A673 (cell line): Measurements from ENCODE around the gene NUTM2G. TPM values are rescaled to one million over a fixed set of nuclear protein-coding genes. Genes with fewer than 3 reads are reported as not detected.
"Not testable (repeated sequence)": the region's sequence is repeated elsewhere in the genome, so short reads cannot be mapped to it uniquely, and the experiment has no call there.

Experiments
- Bru-seq: library from RNA; stranded (reverse); fragments of 400-500 nt; gene quantifications from one replicate; lab custom pipeline; 2021; lab: Mats Ljungman, UMichigan
- BruChase-seq, 2 experiments: library from RNA; stranded (reverse); fragments of 400-500 nt; gene quantifications; one replicate each; lab custom pipeline; 2021; lab: Mats Ljungman, UMichigan
- BruUV-seq: library from RNA; stranded (reverse); fragments of 400-500 nt; replicated peaks from 2 replicates; lab custom pipeline; 2021; lab: Mats Ljungman, UMichigan
- CTCF ChIA-PET: fragments of 300-600 bp; sonication (Branson Sonifier 250); formaldehyde crosslinking; loops from one replicate; lab custom pipeline; 2022; ENCODE audit warnings: antibody characterized with exemption; lab: Charles Lee
- POLR2A ChIA-PET: fragments of 300-600 bp; sonication (Branson Sonifier 250); formaldehyde crosslinking; loops from one replicate; lab custom pipeline; 2022; ENCODE audit warnings: antibody characterized with exemption; ENCODE audit not compliant: low non-redundant PET; lab: Charles Lee
- DNase-seq: peaks from one replicate; pipeline ENCODE4 v3.0.0-alpha.2; 2015; ENCODE audit warnings: low spot score
- H3K27ac ChIP-seq: fragments of 200-600 bp; sonication (generic); 2 replicates; pipeline ENCODE4 v1.5.1; 2016; ENCODE audit warnings: mixed run types, low read depth, mild to moderate bottlenecking, mixed read lengths, antibody characterized with exemption, low read length; ENCODE audit not compliant: poor library complexity, severe bottlenecking
- H3K27me3 ChIP-seq: fragments of 200-600 bp; sonication (generic); replicated peaks from 2 replicates; pipeline ENCODE4 v1.6.1; 2017; ENCODE audit warnings: mixed run types, low read depth, mild to moderate bottlenecking, mixed read lengths, antibody characterized with exemption, low read length; ENCODE audit not compliant: insufficient read depth, poor library complexity
- H3K36me3 ChIP-seq: fragments of 200-600 bp; sonication (generic); 2 replicates; pipeline ENCODE4 v1.6.1; 2016; ENCODE audit warnings: mixed run types, mild to moderate bottlenecking, mixed read lengths, antibody characterized with exemption, low read length; ENCODE audit not compliant: insufficient read depth, poor library complexity, severe bottlenecking
- H3K4me1 ChIP-seq: fragments of 200-600 bp; sonication (generic); 2 replicates; pipeline ENCODE4 v1.6.1; 2017; ENCODE audit warnings: mixed run types, mild to moderate bottlenecking, mixed read lengths, antibody characterized with exemption, low read length; ENCODE audit not compliant: insufficient read depth, poor library complexity, severe bottlenecking
- H3K4me3 ChIP-seq: fragments of 200-600 bp; sonication (generic); 2 replicates; pipeline ENCODE4 v1.5.1; 2016; ENCODE audit warnings: low read depth, mixed run types, mild to moderate bottlenecking, mixed read lengths, low read length; ENCODE audit not compliant: poor library complexity, severe bottlenecking
- H3K9me3 ChIP-seq: fragments of 200-600 bp; sonication (generic); 2 replicates; pipeline ENCODE4 v1.6.1; 2016; ENCODE audit warnings: mixed run types, low read depth, mild to moderate bottlenecking, mixed read lengths, antibody characterized with exemption, low read length; ENCODE audit not compliant: poor library complexity, severe bottlenecking
- CTCF ChIP-seq: fragments of 300-800, 200-600 bp; sonication (generic); conservative IDR thresholded peaks from 2 replicates; pipeline ENCODE4 v1.5.1; 2017; ENCODE audit warnings: low read depth, mild to moderate bottlenecking, antibody characterized with exemption, low read length, moderate library complexity, mixed read lengths
- EZH2 ChIP-seq: fragments of 200-600 bp; sonication (generic); IDR thresholded peaks from 2 replicates; pipeline ENCODE4 v1.6.1; 2017; ENCODE audit warnings: borderline replicate concordance, low read depth, mild to moderate bottlenecking, mixed read lengths, antibody characterized with exemption, low read length; ENCODE audit not compliant: poor library complexity, severe bottlenecking
- intact Hi-C: fragments of 100-400 bp; cut with micrococcal nuclease; formaldehyde crosslinking; loops from one replicate; pipeline ENCODE4 v1.10.0; 2022; ENCODE audit not compliant: unreplicated experiment
- long read RNA-seq: library from polyadenylated mRNA; stranded (forward); transcript quantifications from one replicate; pipeline ENCODE4 v2.0.0, GENCODE V29; 2022
- total RNA-seq: library from RNA; stranded (reverse); gene quantifications from 2 replicates; pipeline ENCODE4 v1.2.3, GENCODE V29; 2021

The NUTM2G gene
- total RNA-seq (not detected in 2 replicates), Bru-seq, nascent RNA (percentile 14 among the genes with signal in this experiment), BruChase-seq, experiment 1, labeled RNA remaining after a 2-hour chase (not detected), BruChase-seq, experiment 2, labeled RNA remaining after a 6-hour chase (not detected)
- long read RNA-seq, result 0 reads

- POLR2A ChIA-PET, DNase-seq, H3K36me3 ChIP-seq, H3K4me3 ChIP-seq, intact Hi-C loops, BruUV-seq, H3K4me1 ChIP-seq, H3K27ac ChIP-seq, CTCF ChIA-PET, H3K27me3 ChIP-seq, H3K9me3 ChIP-seq: not testable (repeated sequence)
These were observed at the start of gene NUTM2G for GRCh38 chr9:96928543-96928942. Gene NUTM2G, plus strand, starts transcription at chr9:96928843. Its CDS starts 182 bp downstream, at chr9:96929025.

GRCh38 chr9:96883922-96884321 lies 44.7 kb upstream of the NUTM2G start:
- TF ChIP-seq CTCF, result no peak
- TF ChIP-seq EZH2, result no peak
- no TSS peak for BruUV-seq

GRCh38 chr9:96884443-96884842 lies 44.2 kb upstream of the NUTM2G start:
- intact Hi-C loops, result no loop called here
- no peak for DNase-seq
- H3K4me1 ChIP-seq, result no peaks in the 10 kb centered on the region
- no peak overlapping the region for H3K27ac ChIP-seq
- BruUV-seq, result no TSS peak
- H3K9me3 ChIP-seq, result no peaks in the 10 kb centered on the region
- H3K27me3 ChIP-seq, result no peaks in the 10 kb centered on the region
- H3K4me3 ChIP-seq, result no peak overlapping the region
- ChIA-PET CTCF (no interaction called here), POLR2A (no interaction called here)
- no peak for TF ChIP-seq EZH2
- TF ChIP-seq CTCF, result no peak
- H3K36me3 ChIP-seq, result no peaks in the 10 kb centered on the region

More at GRCh38 chr9:96883922-96884321, 44.7 kb upstream of the NUTM2G start:
- DNase-seq, result no peak
- Histone ChIP-seq H3K4me1 (no peaks in the 10 kb centered on the region), H3K27ac (no peak overlapping the region), H3K36me3 (no peaks in the 10 kb centered on the region), H3K27me3 (no peaks in the 10 kb centered on the region), H3K9me3 (no peaks in the 10 kb centered on the region), H3K4me3 (no peak overlapping the region)
- intact Hi-C loops, result no loop called here
- ChIA-PET POLR2A (no interaction called here), CTCF (interaction anchor here (0.6 kb wide), 1 partner anchor 528 kb away, joined by 3 read pairs; the partner anchor contains the start of gene TDRD7)

GRCh38 chr9:96885424-96885823 lies 43.2 kb upstream of the NUTM2G start:
- H3K27me3 ChIP-seq, result no peaks in the 10 kb centered on the region
- TF ChIP-seq CTCF, result no peak
- no peak for TF ChIP-seq EZH2
- no peak for DNase-seq
- no peaks in the 10 kb centered on the region for H3K9me3 ChIP-seq
- no peak overlapping the region for H3K27ac ChIP-seq
- intact Hi-C loops, result no loop called here
- H3K4me3 ChIP-seq, result no peak overlapping the region
- ChIA-PET POLR2A (no interaction called here), CTCF (no interaction called here)
- BruUV-seq, result no TSS peak
- H3K4me1 ChIP-seq, result no peaks in the 10 kb centered on the region
- H3K36me3 ChIP-seq, result peaks cover 2% of the 10 kb centered on the region
